ENCODE data around the gene ATG9A.
A peak's percentile ranks its signal among the peaks of the same experiment; 100 is the strongest.

Gene ATG9A

DNA sequence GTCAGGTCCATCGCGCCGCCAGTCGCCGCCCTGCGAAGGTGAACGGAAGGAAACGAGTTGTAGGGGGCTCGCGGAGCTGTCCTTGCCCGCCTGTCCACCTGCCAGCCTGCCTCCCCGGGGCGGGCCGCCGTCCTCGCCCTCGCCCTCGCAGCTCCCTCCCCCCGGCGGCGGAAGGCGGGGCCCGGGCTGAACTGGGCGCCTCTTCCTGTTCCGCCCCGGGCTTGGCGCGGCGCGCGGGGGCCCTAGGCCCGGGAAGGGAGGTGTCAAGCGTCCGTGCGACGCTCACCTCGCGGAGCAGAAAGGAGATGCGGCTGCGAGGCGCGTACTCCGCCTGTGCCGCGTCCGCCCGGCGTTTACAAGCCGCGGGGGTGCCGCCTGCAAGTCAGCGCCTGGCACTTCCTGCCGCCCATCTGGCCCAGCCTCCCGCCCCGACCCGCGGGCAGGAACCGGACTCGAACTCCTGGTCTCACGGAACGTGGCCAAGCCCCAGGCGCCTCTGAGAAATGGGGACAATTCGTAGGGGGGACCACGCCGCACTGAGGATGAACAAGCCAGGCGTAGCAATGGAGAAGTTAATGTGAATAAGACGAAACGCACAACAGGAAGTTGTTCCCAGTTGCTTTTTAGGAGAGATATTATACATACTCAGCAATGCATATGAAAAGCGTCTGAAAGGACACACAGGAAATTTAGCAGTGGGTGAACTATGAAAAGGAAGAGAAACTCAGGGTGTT, 52.5 kb downstream of the ATG9A start, which contains the start of gene CNPPD1:
TSS of gene CNPPD1 (minus strand) at position 108 of the 734 bp plus-strand sequence. CDS start at position 11, 97 bp downstream.
- DNase-seq (ENCODE audit: low read depth), result peak; percentile 70

GRCh38 chr2:219175928-219176817, 53.3 kb downstream of the ATG9A start:
- no peak for DNase-seq (ENCODE audit: low read depth)

DNA sequence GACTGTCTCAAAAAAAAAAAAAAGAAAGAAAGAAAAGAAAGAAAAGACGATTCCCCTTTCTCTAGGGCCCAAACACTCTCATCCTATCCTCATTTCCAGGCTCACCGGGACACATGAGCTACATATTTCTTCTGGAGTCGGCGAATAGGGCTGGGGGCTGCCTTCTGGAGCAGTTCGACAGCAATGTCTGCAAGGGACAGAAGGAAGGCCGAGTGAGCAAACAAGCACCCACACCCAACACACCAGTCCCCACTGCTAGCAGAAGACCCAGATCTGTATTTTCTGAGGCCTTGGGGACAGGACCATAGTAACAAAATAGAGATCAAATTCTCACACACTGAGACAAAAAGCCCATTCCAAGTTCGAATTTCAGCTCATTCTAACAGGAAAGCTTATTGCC, 54.0 kb downstream of the ATG9A start:
- no peak for DNase-seq (ENCODE audit: low read depth)

DNA sequence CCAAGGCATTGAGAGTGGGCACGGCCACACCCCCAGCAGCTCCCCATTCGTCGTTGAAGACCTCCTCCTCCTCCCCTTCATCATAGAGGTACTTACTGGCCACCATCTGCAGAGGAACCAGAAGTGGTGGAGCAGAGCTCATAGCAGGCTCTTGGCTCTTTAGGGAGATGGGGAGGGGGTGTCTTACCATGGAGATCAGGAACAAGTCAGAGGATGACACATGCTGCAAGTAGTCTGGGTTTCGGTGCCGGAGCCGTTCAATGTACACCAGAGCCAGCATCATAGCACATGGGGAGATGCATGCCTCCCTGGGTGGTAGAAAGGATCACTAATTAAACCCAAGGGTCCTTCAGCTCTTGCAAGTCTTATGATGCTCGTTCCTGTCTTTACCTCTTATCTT, 54.6 kb downstream of the ATG9A start:
- DNase-seq (ENCODE audit: low read depth), result no peak

- no peak for DNase-seq (ENCODE audit: low read depth)
These were observed 55.3 kb downstream of the ATG9A start for GRCh38 chr2:219174146-219174545.

- DNase-seq (ENCODE audit: low read depth), result no peak
These were observed 56.3 kb downstream of the ATG9A start for GRCh38 chr2:219173176-219173575.

- no peak for DNase-seq (ENCODE audit: low read depth)
These were observed 56.9 kb downstream of the ATG9A start for GRCh38 chr2:219172231-219173154.

- peak; percentile 87 for DNase-seq (ENCODE audit: low read depth)
These were observed 58.2 kb downstream of the ATG9A start for GRCh38 chr2:219171231-219171651.

- no peak for DNase-seq (ENCODE audit: low read depth)
These were observed 59.3 kb downstream of the ATG9A start, which contains the start of gene SLC23A3 for GRCh38 chr2:219169930-219170654. Gene SLC23A3 (minus strand): TSS chr2:219170029. CDS start chr2:219169984, 45 bp downstream.

All from GM04504 (cell line).